ENCODE measurements around the gene CFAP74. TPM values are rescaled to one million over a fixed set of nuclear protein-coding genes. Genes with fewer than 3 reads are reported as not detected.

CFAP74 gene
- total and polyA plus RNA-seq, 9 of the 15 experiments (the other 6 are each of a cell fraction or from before 2014, with no cell fraction given) = 0.03 to 0.15 (median 0.05) TPM; not detected in 6

- Histone ChIP-seq H3K9ac (ENCODE audit: insufficient read depth in 1 of 2, low read depth in 2 of 2, low read length in 2 of 2) (no peak within 1 kb of the TSS), H3K36me3 (ENCODE audit: control insufficient read depth, insufficient read depth, low read length) (no peaks in the 10 kb centered on the region), H3K79me2 (ENCODE audit: control insufficient read depth, insufficient read depth, low read length) (no peaks in the 10 kb centered on the region), H3K4me3 (no peak within 1 kb of the TSS), H2AFZ (ENCODE audit: low read depth, low read length) (no peak within 1 kb of the TSS), H3K4me1 (replicated peaks in 1 of 2; ENCODE audit: control insufficient read depth in 2 of 2, insufficient read depth in 2 of 2, low read length in 2 of 2) (peaks cover 0 to 15% of the 10 kb centered on the region in 2 experiments; a peak in 2 of 5 replicates), H3K9me3 (replicated peaks; ENCODE audit: control insufficient read depth, insufficient read depth, low read depth, low read length) (no peaks in the 10 kb centered on the region), H3K4me2 (ENCODE audit: insufficient read depth, low read length) (no peak within 1 kb of the TSS), H3K9me1 (ENCODE audit: control insufficient read depth, insufficient read depth, low read length) (no peaks in the 10 kb centered on the region), H4K20me1 (replicated peaks; ENCODE audit: control insufficient read depth, insufficient read depth, low read length) (peaks cover 25% of the 10 kb centered on the region; the same call in 1 of the 2 replicates), H3K27me3 (ENCODE audit: control insufficient read depth in 2 of 2, insufficient read depth in 2 of 2, low read length in 2 of 2) (peaks cover 82 to 94% of the 10 kb centered on the region in 2 experiments), H3K27ac (ENCODE audit: extremely low read depth, low read depth, low read length) (no peak within 1 kb of the TSS)
- intact Hi-C loops (cut with micrococcal nuclease) = no loop called here
- ATAC-seq (peak; percentile 74), DNase-seq (ENCODE audit: extremely low read depth in 1 of 4, low spot score in 3 of 4) (peak in 3 of 4 experiments; percentile 70 to 81 (median 79)), FAIRE-seq (no peak)
- 4% methylated on average over 14 of the region's 60 CpGs for WGBS (ENCODE audit: insufficient coverage, low coverage, missing lambda C conversion rate)
- no TSS peak for BruUV-seq (replicated peaks)
- in situ Hi-C loops (cut with MboI) = no loop called here
- POLR2A ChIA-PET = no interaction called here
- CTCF ChIA-PET (ENCODE audit: low intra/inter-chr PET ratio) = no interaction called here
- TF ChIP-seq KDM4B (IDR thresholded peaks at IDR 0.05; ENCODE audit: borderline replicate concordance in 2 of 2, low read depth in 1 of 2) (no peak), AFF4 (CRISPR knock-in tag; IDR thresholded peaks at IDR 0.05) (no peak), ZNF785 (CRISPR knock-in tag; IDR thresholded peaks at IDR 0.05) (no peak), MCM5 (IDR thresholded peaks at IDR 0.05; ENCODE audit: low read depth) (no peak), E2F6 (IDR thresholded peaks at IDR 0.05; ENCODE audit: borderline replicate concordance in 1 of 2, extremely low read depth in 1 of 2, insufficient read depth in 1 of 2, insufficient read length in 1 of 2, low read depth in 1 of 2, low read length in 1 of 2, poor library complexity in 1 of 2, severe bottlenecking in 1 of 2) (peak in 1 of 2 experiments; percentile 40), ELK3 (CRISPR knock-in tag; IDR thresholded peaks at IDR 0.05) (no peak), KLF6 (CRISPR knock-in tag; IDR thresholded peaks at IDR 0.05; ENCODE audit: borderline replicate concordance) (no peak), ZNF512 (tag; IDR thresholded peaks at IDR 0.05) (no peak), CBX8 (IDR thresholded peaks at IDR 0.05; ENCODE audit: borderline replicate concordance, extremely low read depth, low read depth, low read length, poor library complexity, severe bottlenecking) (no peak), NR2F6 (CRISPR knock-in tag; IDR thresholded peaks at IDR 0.05) (no peak), VEZF1 (CRISPR knock-in tag; IDR thresholded peaks at IDR 0.05) (peak; percentile 34; the same call in 1 of the 2 replicates)
These were observed 15.6 kb upstream of the CFAP74 start, which contains the start of gene GABRD for GRCh38 chr1:2019172-2019543. TSS of gene GABRD (plus strand) at chr1:2019345. CDS start at chr1:2019424, 79 bp downstream.
